ENCODE results near the gene AIFM3.

AIFM3 gene

DNA sequence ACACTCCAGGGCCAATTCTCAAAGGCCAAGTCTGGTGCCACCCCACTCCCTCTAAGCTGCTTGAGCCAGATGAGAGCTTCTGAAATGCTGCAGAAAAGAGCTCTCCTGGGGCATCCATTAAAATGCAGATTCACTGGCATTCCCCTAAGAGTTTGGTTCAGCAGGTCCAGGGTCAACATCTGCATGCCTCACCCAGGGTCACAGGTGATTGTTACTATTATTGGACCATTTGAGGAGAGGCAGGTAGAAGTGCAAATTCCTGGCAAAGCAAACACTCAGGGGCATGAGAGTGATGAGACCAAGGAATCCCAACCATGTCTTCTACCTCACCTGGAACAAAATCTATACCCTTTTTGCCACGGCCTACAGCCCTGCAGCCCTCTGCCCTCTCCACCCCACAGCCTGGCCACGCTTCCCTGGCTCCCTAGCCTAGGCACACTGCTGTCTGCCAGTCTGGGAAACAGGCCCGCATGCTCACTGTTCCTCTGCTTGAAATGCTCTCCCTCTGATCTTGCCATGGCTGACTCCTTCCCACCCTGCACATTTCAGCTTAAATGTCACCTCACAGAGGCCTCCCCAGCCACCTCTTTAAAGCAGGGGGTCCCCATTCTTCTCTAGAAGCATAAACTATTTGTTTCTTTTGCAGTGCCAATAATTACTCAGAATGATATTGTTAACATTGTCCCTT lies 43.5 kb downstream of the AIFM3 start:
- no peak for DNase-seq

GRCh38 chr22:21012446-21013407 lies 45.7 kb downstream of the AIFM3 start:
- no peak for DNase-seq

- DNase-seq: no peak
These were observed 46.7 kb downstream of the AIFM3 start for GRCh38 chr22:21013657-21014201.

DNA sequence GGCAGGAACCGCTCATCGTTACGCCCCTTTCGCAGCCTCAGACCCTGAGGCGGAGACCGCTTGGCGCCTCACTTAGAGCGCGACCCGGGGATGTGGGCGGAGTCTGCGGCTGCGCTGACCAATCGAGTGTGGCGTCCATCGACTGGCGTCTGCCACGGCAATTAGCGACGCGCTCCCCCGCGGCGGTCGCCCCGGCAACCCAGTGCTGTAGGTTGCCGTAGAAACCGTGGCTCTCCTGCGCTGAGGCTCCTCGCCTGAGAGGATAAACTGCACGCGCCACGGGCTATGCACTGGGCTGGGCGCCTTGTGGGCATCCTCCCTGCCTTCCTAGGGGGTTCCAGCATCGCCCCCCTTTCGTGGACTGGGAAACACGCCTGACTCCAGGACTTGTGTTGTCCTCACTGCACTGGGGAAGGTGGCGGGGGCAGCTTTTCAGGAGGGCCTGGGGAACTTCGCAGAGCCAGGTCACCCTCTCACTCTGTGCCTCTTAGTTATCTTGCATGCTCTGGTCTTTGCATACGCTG lies 47.2 kb downstream of the AIFM3 start:
- peak; percentile 97 for DNase-seq

GRCh38 chr22:21014726-21015465 lies 47.8 kb downstream of the AIFM3 start, which contains the start of gene P2RX6:
P2RX6 (plus strand) TSS chr22:21015165; CDS start chr22:21015175, 10 bp downstream.
- no peak for DNase-seq

DNA sequence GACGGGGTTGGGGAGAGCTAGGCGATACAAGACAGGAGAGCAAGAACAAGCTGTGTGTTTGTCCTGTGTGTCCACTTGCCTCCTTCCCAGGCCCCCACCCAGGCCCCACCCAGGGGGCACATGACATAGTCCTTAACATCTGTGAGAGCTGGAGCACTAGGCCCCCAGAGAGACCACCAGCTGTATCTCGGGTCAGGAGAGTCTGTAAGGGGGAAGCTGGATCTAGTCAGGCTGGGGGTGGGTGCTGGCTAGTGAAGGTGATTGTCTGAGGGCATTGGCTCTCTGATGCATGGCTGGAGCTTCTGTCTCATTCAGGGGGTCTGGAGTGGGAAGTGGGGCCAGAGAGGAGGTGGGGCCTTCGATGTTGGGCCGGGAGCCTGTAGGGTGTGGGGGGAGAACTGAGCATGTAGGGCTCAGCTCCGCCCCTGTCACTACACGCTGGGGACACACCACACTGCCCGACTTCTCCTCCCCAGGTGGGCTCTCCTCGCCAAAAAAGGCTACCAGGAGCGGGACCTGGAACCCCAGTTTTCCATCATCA lies 48.5 kb downstream of the AIFM3 start:
- no peak for DNase-seq

DNA sequence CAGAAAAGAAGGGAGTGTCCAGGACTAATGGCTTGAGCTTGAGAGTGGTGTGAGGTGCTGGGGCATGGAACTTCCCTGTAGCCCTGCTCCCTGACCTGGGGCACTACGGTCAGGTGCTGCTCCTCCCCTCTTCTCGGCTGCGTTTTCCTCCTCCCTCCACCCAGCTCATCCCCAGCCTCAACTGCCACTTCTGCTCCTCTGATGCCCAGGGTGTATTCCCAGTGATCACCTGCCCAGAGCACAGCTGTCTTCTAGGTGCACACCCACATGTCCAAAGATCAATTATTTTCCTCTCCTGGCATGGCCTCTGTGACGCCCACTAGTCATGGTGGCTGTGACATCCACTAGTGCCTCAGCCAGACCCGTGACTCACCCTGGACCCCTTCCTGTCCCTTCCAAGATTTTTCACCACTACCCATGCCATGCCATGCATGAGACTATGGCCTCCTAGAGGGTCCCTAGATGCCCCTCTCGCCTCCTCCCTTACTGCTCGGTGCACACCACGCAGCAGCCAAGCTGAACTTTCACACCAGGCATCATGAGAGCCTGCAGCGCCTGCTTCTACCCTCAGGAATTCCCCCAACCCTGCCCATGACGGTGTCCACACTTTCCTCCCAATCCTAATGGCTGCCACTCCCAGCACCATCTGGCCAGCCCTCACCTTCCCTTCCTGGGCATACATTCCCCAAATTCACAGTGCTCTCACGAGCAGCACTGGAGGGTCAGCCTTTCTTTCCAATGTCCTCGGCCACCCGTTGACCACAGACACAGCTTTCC lies 49.8 kb downstream of the AIFM3 start:
- DNase-seq: no peak

DNA sequence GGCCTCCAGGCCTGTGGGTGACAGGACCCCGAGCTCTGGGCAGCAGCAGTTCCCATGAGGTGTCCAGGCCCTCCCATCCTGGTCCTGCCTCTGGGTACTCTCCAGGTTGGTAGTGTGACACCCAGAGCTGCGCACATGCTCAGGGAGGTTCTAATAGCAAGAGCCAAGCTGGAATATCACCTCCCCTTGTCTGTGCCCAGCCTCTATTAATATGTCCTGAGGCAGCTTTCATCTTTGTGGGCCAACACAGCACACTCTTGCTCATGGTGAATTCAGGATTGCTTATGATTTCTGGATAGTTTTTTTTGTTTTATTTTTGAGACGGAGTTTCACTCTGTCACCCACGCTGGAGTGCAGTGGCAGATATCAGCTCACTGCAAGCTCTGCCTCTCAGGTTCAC lies 51.3 kb downstream of the AIFM3 start:
- DNase-seq: no peak

GRCh38 chr22:21020802-21021429 lies 53.9 kb downstream of the AIFM3 start:
- no peak for DNase-seq

DNA sequence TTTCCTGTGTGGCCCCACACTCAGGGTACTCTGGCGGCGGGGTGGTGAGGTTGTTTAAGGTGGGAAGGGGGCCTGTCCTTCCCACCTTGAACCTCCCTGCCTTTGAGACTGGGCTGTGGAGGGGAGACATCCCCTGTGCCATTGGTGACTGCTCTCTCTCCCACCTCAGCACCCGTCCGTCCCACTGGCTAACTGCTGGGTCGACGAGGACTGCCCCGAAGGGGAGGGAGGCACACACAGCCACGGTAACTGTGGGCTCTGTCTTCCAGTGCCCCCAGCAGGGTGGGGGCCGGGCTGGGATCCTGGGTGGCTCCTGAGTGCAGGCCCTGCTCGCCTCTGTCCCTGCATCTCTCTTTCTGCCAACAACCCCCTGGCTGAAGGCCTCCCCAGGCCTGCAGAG lies 55.5 kb downstream of the AIFM3 start:
- no peak for DNase-seq

- no peak for DNase-seq
These were observed 56.0 kb downstream of the AIFM3 start for GRCh38 chr22:21022955-21023614.

DNA sequence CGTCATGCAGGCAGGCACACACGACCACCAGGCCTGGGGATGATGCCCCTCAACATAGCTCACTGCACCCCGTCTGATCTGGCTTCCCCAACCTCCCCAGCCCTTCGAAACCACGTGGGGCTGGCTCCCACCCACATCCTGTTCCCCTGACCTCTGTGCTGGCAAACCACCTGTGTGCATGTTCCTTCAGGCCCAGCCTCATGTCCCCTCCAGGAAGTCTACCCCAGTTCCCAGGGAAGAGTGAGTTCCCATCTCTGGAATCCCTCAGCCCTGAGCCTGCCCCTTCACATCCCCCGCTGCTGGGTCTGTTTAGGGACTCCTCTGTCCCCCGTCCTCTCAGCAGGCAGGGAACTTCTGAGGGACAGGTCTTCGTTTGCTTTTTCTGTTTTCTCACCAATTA lies 58.2 kb downstream of the AIFM3 start:
- DNase-seq: no peak

- no peak for DNase-seq
These were observed 59.0 kb downstream of the AIFM3 start for GRCh38 chr22:21025763-21026755.

GRCh38 chr22:21026783-21027692 lies 60.0 kb downstream of the AIFM3 start:
- peak; percentile 65 for DNase-seq

DNA sequence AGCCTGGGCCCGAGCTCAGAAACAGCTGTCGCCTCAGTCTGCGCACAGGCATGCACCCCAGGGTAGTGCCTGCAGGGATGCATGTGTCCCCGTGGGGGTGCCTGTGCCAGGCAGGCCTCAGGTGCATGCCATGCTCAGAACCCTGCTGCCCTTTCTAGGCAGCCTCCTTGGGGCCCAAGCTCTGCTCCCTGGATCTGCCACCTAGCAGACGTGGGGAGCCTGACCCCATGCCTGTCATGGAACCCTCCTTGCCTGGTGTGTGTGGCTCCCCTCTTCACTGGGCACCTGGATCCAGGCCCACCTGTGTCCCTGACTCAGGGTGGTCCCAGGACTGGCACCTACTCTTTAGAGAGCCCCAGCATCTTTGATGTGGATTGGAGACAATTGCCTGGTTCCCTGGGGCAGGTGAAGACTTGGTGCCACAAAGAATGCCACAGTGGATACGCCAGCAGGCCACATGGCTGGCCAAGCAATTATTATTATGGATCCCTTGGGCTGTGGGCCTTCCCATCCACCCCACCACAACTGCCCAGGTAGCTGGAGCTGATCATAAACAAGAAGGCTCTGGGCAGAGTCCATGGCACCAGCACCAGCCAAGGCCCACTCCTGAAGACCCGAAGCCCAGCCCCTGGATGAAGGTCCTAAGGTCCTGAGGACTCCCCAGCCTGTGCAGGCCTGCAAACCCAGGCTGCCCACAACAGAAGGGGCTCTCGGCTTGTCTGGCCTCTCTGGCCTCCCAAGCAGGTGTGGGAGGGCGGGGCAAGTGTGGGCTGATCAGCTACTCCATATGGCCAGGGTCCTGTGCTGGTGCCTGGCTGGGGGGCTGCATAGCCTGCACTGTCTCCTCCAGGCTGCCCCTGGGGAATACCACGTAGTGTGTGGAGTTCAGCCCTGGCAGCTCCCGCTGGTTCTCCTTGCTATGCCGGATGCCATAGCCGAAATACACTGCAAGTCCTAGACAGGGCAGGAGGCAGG lies 61.5 kb downstream of the AIFM3 start:
- DNase-seq: no peak

DNA sequence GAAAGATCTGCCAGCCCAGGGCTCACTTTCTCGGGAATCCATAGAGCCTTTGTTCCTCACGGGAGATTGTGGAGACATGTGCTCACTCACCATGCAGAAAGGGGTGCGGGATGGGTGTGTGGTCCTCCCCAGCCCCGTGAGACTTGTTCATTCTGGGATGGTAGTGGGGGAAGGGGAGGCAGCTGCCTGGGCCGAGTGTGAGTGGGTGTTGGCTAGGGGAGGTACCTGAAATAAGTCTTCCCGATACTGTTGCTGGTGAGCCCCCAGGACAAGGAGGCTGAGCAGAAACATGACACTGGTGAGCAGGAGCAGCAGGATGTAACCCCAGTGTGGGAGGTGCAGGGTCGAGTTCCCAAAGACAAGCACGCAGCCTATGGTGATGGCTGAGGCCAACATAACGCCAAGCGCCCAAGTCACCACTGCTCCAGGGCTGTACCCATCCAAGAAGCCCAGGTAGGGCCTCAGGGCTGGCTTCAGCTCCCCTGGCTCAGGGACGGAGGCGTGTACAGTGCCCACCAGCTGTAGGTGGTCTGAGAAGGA lies 62.5 kb downstream of the AIFM3 start:
- DNase-seq: no peak

- no peak for DNase-seq
These were observed 63.0 kb downstream of the AIFM3 start for GRCh38 chr22:21030032-21030431.
